Stimulated activated CD4-positive, alpha-beta T cell treated with anti-CD3 and anti-CD28 coated beads, Interleukin-15, amount 100 ng/mL, for 24 hours (primary cell): ENCODE data around the gene ESRRB.

ENCODE experiments used
- DNase-seq: peaks from one replicate; pipeline ENCODE4 v3.0.0-alpha.2; 2020

ESRRB gene

DNA sequence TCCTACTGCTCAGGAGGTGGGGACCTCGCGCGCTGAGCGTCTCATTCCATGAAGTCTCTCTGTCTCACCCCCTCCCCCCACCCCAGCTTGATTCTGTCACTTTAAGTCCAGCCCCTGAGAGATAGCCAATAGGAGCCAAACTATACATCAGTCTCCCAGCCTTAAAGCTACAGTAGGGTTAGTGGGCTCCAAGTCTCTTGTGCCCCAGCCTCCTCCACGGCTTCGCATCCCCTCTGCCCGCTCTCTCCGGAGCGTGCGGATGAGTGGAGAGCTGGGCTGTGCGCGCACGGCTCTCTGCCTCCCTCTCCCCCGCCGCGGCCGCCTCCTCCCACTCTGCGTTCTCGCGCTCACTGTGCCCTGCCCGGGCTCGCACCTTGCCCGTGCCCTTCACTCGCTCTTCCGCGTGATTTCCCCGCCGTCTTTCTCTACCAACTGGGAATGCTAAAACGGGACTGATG lies at the start of gene ESRRB:
Gene ESRRB (plus strand): TSS at position 191 of the 458 bp plus-strand sequence. CDS start 265 bp downstream, at position 456.
- DNase-seq: no peak

DNA sequence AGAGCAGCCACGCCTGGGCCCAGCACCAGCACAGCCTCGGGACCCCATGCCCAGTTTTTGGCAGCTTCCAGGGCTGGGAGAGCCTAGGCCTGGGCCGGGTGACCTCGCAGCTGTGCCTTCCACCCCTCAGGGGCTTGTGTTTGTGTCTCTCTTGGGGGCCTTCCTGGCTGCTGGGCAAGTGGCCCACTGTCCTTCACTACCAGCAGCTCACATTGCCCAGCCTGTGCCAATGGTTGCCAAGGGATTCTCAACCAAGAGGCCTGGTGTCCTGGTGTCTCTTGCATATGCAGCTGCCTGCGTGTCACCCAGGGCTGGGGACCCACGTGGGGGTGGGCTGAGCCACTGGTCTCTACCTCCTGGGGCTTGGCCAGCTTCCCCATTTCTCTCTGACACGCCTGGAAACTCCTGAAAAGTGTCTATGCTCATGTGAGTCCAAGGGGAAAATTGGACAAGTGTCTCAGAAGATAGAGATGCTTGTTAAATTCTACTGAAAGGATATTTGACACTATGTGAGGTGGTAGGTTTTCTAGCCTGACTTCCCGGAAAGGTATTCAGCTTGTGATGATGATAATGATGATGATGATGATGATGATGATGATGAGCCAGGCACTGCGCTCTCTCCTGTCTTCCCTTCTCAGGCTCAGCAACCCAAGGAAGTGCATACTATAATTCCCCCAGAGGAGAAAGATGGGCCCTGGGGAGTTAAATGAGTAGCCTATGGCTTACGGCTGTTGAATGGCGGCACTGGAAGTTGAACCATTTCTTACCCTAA lies 48.8 kb upstream of the ESRRB start:
- no peak for DNase-seq

DNA sequence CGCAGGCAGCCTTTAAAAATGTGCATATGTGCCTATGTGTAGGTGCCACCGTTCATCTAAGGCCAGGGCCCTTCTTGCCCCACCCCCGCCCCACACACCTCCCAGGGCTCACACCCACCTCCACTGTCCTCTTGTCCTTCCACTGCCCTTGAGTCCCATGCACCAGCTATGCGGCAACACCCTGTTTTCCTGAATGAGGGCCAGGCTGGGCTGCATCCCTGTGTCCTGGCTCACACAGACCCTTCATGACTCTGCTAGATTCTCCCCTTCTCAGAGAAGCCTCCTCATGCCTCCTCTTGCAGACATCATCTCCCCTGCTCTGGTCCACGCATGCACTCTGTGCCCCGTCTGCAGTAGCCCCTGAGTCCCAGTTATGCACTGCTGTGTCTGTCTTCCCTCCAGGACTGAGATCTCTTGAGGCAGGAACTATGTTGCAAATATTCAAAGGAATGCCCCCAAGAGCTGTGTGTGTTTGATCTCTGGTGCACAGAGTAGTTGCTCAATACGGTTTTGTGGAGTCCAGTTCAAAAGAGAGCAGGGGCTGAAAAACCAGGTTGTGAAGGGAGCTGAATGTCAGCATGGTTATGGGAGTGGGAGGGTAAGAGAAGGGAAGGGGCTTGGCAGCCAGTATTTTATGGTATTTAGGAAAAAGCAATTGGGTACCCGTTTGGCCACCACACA lies 47.3 kb upstream of the ESRRB start:
- no peak for DNase-seq

DNA sequence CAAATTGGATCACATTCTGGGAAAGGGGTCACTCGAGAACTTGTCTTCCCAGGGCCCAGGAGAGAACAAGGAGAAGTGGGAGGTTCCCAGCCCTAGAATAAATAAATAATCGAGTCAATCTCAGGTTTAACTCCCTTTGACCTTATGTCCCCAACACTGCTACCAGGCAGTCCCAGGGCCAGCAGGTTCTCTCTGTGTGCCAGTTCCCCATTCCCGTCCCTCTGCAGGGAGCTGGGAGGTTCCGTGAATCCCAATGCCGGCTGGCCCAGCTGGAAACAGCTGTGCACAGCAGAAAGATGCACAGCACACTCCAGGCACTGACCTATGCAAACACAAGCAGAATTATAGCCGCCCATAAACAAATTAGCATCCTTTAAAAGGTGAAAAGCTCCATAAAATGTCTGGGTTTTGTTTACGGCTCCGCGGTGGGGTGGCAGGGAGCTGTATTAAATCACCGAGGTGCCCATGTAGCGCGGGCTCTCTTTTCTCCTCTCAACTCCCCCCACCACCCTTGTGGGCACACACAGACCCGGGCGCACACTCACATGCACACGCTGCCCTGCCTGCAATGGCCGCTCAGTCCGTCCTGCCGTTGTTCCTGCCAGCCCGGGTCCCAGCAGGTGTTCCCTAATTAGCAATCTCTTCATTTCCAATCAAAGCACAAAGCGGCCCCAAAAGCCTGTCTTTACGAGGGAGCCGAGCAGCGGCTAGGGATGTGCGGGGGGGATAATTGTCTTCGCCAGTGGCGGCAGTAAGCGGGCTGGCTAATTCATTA lies 46.6 kb upstream of the ESRRB start:
- DNase-seq: no peak

DNA sequence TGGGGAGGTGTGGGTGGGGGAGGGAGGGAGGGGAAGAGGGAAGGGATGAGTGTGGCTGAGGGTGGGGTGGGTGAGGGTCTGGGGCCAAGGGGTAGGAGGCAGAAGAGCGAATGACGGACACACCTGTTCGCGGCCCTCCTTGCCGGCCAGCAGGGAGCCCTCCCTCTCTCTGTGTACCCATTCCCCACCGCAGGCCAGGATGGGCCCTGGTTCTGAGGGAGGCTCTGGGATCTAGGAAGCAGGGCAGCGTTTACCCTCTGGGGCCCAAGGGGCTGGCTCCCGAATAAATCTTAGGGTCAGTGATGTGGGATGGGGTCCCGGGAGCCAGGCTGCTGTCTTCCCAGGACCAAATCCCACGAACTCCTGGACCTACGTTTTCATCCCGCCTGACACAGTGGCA lies 46.0 kb upstream of the ESRRB start:
- DNase-seq: no peak

DNA sequence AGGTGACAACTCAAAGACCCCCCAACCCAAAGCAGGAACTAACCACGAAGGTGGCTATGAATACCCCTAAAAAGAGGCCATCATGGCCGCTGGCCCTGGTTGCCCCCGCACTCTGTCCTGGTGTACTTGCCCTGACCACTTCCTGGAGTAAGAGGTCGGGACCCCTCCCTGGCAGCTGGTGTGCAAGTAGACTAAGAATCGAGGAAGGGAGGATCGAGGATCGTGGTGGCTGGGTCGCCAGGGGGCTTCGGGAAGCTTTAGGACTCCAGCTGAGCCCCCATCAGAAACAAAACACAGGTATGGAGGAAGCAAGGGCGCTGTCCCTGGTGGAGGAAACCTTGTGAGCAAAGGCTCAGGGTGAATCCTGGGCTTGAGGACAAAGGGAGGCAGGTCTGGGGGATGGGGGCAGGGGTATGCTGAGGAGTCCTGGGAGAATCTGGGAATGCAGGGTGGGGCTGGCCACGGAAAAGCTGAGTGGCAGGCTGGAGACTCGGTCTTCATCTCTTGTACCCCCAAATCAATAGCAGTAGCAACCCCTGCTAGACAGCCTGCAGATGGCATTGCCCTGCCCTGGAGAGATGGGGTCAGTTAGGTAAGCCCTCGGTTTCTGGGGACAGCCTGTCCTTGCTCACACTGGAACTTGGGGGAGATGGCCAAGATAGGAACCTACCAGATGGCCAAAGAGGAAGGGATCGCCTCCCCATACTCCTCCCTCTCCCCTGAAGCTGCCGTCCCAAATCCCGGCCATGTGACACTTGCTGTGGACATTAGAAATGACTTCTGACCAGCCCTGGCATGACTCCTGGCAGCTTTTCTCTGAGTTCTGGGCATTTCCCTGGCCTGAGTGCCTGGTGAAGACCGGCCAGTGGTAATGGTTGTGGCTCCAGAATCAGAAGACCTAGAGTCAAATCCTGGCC lies 45.3 kb upstream of the ESRRB start:
- DNase-seq: no peak

DNA sequence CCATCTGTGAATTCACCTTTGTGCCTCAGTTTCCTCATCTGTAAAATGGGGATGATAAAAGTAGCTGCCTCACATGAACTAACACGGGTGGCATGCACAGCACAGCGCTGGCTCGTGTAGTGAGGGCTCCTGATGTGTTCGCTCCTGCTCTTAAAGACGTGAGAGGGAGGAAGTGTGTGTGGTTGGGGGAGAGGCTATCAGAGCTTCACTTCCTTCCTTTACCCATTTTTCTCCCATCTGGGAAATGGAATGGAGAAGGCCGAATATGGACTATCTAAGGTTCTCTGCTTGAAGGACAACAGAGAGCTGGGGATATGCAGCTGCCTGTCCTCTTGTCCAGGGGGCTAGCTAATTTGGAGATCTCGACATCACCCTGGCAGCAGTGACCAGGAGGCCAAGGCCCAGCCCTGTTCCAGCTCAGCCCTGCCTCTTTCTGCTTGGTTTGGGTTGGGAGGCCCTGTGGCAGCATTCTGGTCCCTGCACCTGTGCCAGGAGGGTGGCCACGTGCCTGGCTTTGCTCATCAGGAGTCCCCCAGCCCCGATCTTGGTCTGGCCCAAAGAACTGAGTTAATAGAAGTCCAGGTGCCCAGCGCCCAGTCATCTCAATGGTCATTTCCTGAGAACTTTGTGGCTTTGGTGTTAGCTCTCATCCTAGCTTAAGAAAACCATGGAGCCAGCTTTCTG lies 44.5 kb upstream of the ESRRB start:
- no peak for DNase-seq

DNA sequence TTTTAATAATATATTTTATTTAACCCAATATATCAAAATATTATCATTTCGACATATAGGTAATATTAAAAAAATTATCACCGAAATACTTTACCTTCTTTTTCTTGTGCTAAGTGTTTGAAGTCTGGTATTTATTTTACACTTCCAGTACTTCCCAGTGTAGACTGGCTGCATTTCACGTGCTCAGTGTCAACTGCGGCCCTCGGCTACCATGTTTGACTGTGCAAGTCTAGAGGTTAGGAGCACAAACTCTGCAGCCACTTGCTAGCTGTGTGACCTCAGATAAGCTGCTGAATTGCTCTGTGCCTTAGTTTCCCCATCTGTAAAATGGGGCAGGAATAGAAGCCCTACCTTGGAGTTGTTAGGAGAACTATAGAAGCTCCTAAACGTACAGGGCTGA lies 42.3 kb upstream of the ESRRB start:
- no peak for DNase-seq

DNA sequence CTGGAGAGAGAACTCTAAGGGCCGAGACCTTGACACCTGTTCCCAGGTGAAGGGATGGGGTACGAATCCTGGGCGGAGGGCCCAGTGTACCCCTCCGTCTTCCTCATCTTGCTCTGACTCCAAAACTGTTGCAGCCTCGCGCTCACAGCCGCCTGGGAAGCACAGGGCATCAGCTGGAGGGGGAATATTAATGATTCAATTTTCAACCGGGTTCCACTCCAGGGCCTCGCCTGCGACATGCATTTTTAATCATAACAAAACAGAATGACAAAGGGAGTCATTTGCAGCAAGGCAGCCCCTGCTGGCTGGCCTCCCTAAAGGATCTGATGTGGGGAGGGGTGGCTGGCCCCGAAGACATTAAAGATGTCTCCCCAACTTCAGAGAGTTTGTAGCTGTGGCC lies 41.6 kb upstream of the ESRRB start:
- DNase-seq: no peak

DNA sequence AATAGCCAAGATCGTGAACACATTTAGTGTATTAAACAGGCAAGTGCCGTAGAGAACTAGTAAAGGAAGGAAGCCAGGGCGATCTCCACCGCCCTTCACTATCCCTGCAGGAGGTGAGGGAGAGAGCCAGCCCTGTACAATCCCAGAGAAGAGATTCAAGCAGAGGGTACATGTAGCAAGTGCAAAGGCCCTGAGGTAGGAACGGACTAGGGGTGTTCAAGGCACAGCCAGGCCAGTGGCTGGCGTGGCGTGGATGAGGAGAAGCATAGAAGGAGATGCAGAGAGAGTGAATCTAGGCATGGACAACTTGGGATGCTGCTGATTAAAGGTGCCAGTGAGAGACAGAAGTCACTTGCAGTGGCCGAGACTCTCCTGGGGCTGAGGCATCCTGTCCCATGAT lies 39.1 kb upstream of the ESRRB start:
- DNase-seq: no peak

DNA sequence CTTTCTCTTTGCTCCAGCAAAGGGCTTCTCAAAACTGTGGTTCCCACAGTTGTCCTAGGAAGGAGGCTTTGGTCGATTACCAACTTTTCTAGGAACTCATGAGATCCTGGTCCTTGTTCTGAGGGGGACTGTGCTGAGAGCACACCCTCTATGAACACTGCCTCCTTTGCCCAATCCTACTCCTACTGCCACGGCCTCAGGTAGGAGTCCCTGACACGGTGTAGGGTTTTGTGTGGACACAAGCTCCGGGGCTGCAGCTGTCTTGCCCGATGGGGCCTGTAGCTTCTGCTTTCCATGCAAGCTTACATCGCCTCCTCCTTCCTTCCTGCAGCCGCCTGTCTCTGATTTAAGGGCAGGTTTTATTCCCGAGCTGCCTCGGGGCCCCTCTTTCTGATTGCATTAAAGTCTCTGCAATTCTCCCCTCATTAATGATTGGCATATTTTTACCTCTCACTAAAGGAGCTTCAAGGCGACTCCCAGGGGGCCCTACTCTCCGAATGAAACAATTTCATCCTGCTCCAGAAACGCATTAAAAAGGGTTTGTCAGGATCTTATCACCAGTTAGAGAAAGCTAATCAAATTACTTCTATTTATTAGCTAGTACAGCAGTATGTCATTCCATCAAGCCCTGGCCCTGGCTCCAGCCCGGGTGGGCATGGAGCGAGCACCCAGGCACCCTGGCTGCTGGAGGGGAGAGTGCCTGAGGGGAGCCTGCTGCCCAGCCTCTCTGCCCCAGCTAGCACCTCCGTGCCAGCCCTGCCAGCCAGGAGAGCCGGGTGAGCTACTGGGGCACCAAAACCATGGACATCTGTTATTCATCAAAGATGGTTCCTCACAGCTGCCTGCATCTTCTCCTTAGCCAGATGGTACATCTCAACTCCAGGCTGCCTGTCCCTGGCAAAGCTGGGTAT lies 38.0 kb upstream of the ESRRB start:
- DNase-seq: no peak

DNA sequence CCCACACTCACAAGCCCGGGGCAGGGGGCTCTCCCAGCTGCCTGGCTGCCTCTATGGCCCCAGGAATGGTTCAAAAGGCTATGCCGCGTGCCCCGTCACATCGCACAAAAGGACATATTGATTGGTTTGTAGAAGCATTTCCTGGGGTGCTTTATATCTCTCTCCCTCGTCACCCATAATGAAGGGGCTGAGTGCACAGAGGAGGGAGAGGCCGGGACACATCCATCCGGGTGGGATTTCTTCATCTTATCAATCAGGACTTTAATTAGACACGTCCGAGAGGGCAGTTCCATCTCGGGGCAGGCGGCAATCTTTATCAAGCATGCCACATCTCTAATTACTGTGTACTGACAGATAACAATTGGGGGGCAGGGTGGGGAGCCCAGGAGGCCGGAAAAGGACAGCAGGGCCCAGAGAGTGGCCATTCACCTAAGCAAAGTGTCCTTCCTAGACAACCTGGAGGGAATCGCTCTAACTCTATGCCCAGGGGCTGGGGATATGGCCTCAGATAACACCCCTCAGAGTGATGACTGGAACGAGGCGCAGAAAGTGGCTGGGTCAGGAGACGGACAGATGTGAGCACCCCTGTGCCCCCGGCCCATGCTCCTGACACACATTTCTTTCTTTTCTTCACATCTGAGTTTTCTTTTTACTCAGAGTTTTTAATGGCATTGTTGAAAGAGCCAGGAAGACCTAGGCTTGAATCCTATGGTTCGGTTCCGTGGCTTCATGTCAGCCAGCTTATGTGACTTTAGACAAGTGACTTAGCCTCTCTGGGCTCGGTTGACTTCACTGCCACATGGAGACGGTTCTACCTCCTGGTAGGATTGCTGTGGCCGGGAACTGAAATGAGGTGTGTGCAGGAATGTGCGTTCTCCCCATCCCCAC lies 36.0 kb upstream of the ESRRB start:
- DNase-seq: no peak

DNA sequence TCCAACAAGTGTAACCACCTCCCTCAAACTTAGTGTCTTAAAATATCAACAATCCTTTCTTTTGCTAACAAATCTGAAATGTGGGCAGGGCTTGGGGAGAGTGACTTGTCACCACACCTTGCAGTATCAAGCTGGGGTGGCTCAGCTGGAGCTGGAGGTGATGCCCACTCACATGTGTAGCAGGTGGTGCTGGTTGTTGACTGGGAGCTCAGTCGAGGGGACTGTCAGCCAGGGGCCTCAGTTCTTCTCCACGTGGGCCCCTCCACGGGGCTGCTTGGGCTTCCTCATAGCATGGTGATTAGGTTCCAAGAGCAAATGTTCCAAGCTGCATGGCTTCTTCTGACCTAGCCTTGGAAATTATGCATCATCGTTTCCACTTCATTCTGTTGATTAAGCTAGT lies 32.6 kb upstream of the ESRRB start:
- DNase-seq: no peak

DNA sequence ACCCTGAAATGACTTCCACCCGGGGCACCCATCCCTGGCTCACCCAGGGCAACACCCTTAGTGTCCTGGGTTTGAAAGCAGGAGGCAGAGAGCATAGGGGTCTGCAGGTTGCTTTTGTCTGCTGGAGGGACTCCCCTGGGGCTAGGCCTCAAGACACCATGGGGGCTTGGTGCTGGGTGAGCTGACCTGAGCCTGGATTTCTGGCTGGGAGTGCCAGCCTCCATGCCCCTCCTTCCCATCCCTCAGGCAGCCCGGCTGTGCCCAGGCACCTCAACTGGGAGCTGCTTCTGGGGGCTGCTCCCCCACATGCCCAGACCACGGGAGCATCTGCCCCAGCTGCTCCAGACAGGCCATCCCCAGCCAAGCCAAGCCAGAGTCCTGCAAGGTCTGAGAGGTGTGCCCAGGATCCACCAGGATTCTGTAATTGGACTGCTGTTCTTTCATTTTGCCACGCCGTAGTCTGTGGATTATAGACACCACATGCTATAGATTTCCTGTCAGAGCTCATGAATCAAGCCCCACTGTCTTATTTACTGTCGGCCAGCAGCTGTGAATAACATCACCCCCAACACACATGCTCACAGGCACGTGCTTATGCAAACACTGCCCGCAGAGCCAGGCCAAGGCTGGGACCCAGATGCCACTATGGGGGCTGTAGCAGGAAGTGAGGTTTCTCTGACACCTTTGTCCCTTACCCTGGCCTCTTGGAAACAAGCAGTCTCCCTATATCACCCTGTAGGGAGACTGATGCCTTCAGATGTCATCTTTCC lies 29.4 kb upstream of the ESRRB start:
- DNase-seq: no peak

DNA sequence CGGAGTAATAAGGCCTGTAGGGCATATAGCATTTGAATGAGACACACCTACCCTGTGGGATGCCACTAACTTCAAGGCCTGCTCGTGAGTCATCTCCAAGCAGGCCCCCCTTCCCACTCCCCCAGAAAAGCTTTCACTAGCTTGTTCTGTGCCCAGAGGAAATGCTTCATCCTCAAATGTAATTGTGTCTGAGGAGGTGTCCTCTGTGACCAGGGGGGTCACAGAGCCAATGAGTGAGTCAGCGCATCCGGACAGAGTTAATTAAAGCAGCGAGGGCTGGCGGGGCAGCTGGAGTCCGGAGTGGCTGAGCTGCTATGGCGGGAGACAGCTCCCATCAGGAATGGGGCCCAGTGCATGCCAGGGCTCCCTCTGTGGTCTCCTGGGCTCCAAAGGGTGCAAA lies 27.0 kb upstream of the ESRRB start:
- DNase-seq: no peak

DNA sequence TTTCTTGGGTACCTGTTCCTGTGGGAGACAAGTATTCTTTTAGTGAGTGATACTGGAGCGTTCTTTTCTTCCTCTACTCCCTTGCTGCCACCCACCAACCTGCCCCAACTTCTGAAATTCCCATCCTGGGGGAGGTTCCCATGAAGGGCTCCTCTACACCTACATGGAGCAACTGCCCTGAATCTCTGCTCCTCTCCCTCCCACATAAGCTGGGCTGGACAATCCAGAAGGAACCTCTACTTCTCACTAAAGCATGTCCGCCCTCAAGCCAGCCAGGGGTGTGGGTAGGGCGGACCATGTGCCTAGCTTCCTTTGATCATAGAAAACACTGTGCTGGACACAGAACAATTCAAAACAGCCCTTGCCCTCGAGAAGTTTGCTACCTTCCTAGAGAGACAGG lies 25.9 kb upstream of the ESRRB start:
- no peak for DNase-seq

DNA sequence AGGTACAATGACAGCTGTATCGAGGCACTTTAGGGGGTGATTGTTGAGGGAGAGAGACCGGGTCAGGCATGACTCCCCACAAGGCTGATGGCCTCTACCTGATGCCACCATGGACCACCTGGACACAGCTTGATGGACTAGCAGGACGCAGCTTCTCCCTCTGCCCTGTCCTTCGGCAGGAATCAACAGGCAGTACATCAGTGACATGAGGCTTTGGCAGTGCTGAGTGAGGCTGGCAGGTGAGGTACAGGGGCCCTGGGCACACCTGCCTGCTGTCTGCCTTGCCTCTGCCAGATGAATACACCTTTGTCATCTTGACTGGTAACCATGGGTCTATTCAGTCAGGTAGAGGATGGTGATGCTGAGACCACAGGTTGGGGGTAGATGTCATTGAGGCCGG lies 25.3 kb upstream of the ESRRB start:
- no peak for DNase-seq

DNA sequence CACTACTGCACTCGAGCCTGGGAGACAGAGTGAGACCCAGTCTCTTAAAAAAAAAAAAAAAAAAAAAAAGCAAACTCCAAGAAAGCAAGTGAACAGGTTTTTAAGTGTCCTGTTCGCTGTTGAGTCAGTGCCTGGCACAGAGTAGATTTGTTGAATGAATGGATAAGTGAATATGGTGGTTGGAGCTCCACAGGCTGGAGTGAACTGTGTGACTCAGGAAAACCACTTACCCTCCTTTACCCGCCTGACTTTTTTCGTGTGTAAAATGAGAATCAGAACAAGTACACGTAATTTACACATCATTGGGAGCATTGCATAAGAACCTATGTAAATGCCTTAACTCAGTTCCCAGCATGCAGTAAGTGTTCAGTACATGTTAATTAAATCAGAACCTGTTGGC lies 24.0 kb upstream of the ESRRB start:
- no peak for DNase-seq

DNA sequence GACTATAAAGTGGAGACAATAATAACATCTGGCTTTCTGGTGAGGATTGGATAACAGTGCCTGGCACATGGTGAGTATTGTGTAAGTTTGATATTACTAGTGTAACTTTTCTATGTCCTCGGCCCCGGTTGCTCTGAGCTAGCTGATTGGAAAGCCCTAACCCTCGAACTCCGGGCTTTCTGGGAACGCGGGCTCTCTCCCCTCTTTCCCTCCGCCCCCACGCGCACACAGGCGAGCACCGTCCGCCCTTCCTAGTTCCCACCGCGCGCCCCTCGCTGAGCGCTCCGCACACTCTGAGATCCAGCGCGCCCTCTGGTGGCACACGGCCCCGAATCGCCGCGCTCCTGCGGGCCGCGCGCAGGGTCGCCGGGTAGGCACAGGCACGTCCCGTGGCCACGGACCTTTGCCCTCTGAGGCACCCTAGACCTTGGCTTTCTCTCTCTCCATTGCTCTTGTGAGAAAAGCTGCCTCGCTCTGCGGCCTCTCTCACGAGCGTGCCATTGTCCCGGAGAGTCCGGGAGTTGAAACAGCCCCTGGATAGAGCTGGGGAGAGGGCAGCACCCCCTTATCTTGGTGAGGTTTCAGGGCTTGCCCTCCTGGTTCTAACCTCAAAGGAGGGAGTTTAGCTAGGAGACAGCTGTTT lies 23.2 kb upstream of the ESRRB start:
- peak; percentile 72 for DNase-seq
